ENCODE results near the gene XXYLT1.

DNA sequence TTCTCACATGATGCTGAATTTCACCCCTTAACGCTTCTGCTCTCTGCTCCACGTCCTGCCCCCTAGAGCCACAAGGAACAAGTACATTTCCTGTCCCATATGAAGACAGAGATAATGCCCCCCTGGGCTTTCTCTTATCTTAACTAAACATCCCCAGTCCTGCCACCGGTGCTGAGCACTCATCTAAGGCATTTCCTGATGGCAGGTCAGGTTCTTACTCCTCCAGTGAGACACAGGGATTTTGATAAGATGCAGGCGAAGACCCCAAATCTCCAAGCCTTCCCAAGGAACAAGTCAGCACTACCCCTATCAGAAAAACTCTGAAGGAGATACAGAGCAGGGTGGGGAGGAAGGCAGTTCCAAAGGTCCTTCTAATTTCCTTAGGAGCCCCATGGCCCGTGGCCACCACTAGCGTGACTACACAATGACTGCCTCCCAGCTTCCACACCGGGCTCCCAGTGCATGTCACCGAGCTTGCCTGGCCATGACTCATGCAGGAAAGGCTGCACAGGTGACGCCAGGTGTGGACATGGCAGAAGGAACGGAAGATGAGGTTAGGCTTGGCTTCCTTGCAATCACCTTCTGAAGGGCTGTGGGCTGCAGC, 152.9 kb downstream of the XXYLT1 start:
- TF ChIP-seq, protein P1, sequence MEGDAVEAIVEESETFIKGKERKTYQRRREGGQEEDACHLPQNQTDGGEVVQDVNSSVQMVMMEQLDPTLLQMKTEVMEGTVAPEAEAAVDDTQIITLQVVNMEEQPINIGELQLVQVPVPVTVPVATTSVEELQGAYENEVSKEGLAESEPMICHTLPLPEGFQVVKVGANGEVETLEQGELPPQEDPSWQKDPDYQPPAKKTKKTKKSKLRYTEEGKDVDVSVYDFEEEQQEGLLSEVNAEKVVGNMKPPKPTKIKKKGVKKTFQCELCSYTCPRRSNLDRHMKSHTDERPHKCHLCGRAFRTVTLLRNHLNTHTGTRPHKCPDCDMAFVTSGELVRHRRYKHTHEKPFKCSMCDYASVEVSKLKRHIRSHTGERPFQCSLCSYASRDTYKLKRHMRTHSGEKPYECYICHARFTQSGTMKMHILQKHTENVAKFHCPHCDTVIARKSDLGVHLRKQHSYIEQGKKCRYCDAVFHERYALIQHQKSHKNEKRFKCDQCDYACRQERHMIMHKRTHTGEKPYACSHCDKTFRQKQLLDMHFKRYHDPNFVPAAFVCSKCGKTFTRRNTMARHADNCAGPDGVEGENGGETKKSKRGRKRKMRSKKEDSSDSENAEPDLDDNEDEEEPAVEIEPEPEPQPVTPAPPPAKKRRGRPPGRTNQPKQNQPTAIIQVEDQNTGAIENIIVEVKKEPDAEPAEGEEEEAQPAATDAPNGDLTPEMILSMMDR (IDR thresholded peaks at IDR 0.05): no peak
- TF ChIP-seq POLR2A (IDR thresholded peaks at IDR 0.05): no peak
